ENCODE data around the gene ABCA7.

ABCA7 gene

DNA sequence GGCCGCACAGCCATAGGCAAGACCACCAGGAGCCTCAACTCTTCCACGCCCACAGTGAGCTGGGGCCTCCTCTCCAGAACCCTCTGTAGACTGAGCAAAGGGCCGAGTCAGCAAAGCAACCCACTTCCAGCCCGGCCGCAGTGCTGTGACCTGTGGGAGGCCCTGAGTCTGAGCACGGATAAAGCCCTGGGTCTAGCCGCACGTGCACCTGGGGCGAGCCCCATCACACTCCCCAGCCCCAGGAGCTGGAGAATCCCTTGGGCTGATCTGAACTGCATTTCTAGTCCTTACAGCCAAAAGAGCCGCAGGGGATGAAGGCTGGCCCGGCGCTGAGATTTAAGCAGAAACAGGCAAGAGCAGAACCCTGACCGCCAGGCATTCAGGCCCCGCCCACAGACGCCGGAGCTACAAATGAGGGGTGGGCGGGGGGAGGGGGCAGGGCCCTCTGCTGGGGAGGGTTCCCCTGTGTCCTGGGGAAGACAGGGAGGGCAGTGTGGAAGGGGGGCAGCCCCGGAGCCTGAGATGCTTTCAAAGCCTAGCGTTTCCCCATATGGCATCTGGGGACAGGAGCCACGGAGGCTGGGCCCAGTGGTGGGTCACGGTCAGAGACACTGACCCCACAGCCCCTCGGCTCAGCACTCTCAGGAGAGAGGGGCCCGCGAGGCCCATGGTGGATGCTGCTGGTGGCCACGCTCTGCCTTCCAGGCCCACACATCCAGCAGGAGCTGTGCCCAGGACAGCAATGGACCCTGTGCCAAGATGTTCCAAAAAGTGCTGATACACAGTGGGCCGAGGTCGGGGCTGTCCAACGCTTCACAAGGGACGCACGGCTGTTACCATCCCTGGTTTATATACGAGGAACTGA, 23.9 kb upstream of the ABCA7 start:
- no peak for DNase-seq (ENCODE audit: extremely low read depth, low read depth)
- TF ChIP-seq, protein P1, sequence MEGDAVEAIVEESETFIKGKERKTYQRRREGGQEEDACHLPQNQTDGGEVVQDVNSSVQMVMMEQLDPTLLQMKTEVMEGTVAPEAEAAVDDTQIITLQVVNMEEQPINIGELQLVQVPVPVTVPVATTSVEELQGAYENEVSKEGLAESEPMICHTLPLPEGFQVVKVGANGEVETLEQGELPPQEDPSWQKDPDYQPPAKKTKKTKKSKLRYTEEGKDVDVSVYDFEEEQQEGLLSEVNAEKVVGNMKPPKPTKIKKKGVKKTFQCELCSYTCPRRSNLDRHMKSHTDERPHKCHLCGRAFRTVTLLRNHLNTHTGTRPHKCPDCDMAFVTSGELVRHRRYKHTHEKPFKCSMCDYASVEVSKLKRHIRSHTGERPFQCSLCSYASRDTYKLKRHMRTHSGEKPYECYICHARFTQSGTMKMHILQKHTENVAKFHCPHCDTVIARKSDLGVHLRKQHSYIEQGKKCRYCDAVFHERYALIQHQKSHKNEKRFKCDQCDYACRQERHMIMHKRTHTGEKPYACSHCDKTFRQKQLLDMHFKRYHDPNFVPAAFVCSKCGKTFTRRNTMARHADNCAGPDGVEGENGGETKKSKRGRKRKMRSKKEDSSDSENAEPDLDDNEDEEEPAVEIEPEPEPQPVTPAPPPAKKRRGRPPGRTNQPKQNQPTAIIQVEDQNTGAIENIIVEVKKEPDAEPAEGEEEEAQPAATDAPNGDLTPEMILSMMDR (IDR thresholded peaks at IDR 0.05; ENCODE audit: low read depth, low read length): no peak

DNA sequence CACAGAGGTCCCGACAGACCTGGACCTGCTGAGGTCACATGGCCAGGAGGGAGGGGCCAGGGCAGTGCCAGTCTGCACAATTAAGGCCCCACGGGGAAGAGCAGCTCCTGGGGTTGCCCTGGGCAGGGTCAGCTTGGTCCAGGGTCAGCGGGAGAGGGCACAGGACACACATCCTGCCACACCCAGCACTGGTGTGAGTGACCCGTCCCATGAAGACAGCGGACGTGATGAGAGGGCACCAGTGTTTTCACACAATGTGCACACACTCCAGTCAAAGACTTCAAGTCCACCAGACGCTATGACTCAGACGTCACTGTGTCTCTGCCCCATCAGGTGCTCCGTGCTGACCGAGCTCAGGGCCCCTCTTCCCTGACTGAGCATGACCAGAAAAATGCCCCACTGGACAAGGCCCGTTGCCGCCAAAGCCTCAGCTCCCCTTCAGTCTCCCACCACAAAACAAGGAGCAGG, 23.2 kb upstream of the ABCA7 start:
- no peak for DNase-seq (ENCODE audit: extremely low read depth, low read depth)
- TF ChIP-seq, protein P1 (IDR thresholded peaks at IDR 0.05; ENCODE audit: low read depth, low read length): no peak

DNA sequence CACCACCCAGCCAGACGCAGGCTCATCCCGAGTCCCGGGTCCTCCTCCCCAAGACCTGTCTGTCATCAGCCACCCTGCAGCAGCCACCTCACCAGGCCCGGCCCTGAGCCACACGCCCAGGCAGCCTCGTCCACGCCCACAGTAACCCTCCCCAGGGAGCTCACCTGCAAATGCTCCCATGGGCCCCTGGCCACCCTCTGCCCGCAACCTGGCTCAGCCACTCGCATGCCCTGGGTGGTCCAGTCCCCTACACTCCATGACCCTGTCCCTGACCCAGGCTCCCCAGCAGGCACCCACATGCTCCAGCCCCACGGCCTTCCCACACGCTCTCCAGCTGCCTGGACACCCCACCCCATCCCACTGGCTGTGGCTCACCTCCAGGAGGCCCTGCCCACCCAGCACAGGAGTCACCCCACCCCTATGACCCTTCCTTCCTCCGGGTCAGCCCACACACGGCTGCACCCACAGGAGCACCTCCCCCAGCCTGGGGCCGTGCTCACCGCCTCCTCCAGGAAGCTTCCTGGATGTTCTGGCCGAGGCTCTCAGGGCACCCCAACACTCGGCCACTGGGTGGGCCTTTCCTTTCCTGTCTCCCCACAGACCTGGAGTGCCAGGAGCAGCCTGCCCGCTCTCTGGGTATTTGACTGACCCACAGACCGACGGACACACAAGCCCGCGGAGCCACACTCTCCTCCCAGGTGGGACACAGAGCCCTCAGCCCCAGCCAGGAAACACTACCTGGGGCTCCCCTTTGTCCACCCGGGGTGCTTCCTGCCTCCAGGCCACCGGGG, 22.6 kb upstream of the ABCA7 start:
- DNase-seq (ENCODE audit: extremely low read depth, low read depth): no peak
- TF ChIP-seq, protein P1 (IDR thresholded peaks at IDR 0.05; ENCODE audit: low read depth, low read length): no peak

DNA sequence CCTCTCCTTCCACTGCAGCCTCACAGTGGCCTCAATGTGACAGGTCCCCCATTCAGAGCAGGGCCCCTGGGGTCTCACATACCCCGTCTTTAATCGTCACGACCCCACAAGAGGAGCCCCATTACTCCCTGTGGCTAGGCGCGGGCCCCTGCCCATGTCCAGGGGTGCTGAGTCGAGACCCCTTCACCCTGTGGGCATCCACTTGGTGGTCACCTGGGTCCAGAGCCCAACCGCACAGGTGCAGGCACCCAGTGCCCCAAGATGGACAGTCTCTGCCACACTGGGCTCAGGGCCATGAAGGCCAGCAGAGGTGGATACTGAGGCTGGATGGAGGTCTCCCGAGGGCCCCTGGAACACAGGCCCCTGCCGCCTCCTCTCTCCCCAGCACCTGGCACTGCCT, 22.0 kb upstream of the ABCA7 start:
- DNase-seq (ENCODE audit: extremely low read depth, low read depth): no peak
- TF ChIP-seq, protein P1 (IDR thresholded peaks at IDR 0.05; ENCODE audit: low read depth, low read length): no peak

DNA sequence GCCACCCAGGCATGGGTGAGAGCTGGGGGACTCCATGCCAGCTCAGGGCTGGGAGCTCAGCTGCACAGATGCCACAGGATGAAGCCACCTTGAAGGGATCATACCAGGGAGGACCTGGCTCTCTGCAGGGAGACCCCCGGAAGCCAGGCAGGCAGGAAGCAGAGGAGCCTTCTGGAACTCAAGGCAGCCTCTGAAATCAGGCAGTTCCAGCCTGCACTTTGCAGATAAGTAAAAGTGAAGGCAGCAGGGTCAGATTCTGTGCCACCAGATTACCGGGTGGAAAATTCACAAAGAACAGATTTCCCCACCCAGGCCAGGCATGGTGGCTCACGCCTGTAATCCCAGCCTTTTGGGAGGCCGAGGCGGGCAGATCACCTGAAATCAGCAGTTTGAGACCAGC, 21.5 kb upstream of the ABCA7 start:
- TF ChIP-seq, protein P1 (IDR thresholded peaks at IDR 0.05; ENCODE audit: low read depth, low read length): no peak
- no peak for DNase-seq (ENCODE audit: extremely low read depth, low read depth)

DNA sequence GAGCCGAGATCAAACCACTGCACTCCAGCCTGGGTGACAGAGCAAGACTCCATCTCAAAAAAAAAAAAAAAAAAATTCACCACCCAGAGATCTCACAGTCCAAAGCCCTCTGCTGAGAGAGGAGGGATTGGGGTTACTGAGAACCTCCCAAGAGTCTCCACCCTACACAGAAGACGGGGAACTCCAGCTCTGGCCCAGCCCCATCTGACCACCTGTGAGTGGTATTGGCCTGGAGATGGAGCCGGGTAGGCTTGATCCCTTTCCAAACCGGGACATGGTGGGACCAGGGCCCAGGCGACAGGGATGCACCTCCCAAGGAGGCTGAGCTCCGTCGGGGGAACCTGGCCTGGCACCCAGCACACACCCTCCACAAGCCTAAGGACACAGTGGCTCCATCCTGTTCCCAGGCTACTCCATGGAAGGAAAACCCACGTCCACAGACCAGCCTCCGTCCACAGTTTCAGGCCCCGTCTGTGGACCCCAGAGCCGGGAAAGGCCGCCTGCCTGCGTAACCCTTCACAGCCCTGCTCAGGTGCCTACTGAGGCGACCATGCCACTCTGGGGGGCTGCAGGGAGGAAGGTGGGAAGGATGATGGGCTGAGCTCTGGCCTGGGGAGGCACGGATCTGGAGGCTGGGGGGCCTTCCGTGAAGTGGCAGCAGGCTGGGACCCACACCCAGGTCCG, 20.8 kb upstream of the ABCA7 start:
- no peak for DNase-seq (ENCODE audit: extremely low read depth, low read depth)
- TF ChIP-seq, protein P1 (IDR thresholded peaks at IDR 0.05; ENCODE audit: low read depth, low read length): no peak

Data from AG09319 (cell line).